ENCODE results near the gene MCOLN1.

MCOLN1 gene

DNA sequence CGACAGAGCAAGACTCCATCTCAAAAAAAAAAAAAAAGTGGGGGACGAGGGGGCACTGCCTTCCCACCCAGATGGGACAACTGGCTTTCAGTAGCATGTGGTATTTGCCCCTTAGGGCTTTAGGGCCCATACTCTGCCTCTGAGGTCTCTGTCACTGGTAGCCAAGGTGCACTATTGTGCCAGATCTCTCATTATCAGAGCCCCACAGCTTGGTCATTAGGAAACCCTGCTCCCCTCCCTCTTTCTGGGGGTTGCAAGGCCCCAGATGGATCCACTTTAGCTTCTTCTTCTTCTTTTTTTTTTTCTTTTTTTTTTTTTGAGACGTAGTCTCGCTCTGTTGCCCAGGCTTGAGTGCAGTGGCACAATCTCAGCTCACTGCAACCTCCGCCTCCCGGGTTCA is 17.7 kb upstream of the MCOLN1 start:
- DNase-seq: no peak

DNA sequence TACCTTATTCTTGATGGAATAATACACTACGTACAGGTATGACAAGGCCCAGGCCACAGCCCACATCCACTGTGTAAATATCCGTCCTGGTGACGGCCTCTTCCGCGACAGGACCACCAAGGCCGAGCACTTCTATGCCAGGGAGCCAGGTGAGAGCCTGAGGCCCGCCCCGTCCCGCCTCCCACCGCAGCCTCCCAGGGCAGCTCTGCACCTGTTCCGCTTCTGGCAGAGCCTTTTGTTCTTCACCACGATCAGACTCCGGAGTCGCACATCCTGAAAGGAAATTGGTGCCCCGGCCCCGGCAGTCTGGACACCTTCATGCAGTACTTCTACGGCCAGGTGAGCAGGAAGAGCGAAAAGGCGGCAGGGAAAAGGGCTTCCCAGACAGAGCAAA is 17.1 kb upstream of the MCOLN1 start:
- peak; percentile 65 for DNase-seq

DNA sequence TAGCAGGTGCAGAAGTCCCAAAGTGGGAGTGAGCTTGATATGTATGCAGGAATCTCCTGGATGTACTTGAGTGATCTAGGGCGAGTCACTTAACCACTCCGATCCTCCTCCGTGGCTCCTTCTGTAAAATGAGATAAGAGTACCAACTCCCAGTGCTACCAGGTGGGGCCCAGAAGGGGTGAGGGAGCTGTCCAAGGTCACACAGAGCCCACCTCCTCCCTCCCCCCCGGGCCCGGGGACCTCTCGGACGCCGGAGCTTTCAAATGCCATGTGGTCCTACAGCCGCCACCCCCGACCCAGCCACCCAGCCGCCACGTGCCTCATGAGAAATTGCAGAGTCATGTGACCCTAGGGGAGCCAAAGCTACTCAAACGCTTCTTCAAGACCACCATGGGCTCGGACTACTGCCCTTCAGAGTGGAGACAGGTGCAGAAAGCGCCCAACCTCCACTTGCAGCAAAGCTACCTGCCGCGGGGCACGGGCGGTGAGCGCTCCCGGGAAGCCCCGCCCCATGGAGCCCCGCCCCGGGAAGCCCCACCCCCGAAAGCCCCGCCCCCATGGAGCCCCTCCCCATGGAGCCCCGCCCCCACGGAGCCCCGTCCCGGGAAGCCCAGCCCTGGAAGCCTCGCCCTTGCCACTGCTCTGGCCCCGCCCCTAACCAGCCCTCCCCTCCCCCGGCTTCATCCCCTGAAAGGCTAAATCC is 16.6 kb upstream of the MCOLN1 start:
- peak; percentile 65 for DNase-seq

DNA sequence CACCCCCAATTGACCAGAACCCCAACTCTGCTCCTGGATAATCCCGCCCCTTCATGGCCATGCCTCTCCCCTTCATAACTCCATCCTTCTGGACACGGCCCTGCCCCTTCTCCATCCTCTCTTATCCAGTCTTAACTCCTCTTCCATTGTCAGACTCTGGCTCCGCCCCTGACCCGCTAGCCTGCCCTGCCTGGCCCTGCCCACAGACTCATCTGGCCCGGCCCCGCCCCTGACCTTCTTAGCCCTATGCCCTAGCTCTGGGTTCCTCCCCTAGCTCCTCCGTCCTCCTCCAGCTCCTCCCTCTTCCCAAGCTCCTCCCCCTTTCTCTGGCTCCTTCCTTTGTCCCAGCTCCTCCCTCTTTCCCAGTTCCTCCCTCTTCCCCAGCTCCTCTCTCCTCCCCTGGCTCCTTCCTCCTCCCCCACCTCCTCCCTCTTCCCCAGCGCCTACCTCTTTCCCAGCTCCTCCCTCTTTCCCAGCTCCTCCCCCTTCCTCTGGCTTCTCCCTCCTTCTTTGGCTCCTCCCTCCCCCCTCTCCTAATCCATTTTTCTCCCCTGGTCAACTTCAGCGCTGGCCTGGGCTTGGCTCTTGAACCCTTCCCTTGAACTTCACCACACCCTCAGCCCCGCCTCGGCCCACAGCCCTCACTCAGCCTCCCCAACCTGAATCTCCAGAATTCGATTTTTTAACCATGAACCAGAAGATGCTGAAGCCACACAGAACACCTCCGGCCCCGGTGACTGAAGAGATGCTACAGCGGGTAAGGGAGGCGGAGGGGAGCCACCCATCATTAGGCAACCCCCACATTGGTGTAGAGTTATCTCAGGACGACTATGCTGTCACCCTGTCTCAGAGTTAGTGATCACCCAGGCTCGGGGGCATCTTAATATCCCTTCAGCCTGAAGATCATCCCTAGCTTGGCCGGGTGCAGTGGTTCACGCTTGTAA is 15.8 kb upstream of the MCOLN1 start:
- DNase-seq: peak; percentile 89

DNA sequence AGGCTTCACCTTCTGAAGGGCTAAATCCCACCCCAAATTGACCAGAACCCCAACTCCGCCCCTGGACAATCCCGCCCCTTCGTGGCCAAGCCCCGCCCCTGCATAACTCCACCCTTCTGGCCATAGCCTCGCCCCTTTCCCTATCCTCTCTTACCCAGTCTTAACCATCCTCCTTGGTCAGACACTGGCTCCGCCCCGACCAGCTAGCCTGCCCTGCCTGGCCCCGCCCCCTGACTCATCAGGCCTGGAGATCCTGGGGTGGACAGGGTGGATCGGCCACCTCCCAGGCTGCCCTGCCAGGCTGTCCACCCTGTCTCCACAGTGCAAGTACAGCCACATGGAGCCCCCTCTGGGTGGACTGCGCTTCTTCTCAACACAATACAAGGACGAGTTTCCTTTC is 14.5 kb upstream of the MCOLN1 start:
- DNase-seq: no peak

DNA sequence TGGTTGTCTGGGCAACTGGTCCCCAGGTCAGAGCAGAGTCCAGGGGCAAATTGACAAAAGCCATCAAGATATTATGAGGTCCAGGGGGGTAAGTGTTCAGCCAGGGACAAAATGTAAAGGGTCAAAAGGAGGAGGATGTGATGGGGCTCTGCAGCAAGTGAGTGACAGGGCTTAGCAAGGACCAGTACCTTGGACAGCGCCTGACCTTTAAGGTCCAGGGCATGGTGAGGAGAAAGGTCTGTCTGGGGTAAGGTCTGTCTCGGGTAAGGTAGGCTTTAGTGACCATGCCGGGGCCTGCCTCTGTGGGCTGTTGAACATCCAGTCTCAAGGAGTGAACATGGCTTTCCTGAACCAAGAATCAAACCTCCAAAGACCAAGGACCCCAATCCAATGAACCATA is 12.8 kb upstream of the MCOLN1 start:
- DNase-seq: no peak

DNA sequence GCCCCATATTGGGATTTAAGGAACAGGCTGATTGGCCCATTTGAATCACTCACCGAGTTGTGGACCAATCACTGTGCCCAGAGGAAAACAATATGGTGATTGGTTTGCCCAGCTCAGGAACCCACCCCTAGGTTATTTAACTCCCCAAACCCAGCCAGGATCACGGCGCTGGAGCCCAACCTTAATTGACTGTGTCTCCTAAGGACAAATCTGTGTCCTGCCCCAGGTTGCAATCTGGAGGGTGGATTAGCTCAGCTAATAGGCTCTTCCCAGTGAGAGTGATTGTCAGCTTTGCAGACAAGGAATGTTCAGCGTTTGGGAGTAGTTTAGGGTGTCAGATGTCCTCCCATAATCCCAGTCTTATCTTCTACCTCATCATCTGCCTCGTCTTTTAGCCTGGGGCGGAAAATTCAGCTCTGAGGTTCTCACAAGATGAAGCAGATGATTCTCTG is 10.0 kb upstream of the MCOLN1 start:
- peak; percentile 22 for DNase-seq

DNA sequence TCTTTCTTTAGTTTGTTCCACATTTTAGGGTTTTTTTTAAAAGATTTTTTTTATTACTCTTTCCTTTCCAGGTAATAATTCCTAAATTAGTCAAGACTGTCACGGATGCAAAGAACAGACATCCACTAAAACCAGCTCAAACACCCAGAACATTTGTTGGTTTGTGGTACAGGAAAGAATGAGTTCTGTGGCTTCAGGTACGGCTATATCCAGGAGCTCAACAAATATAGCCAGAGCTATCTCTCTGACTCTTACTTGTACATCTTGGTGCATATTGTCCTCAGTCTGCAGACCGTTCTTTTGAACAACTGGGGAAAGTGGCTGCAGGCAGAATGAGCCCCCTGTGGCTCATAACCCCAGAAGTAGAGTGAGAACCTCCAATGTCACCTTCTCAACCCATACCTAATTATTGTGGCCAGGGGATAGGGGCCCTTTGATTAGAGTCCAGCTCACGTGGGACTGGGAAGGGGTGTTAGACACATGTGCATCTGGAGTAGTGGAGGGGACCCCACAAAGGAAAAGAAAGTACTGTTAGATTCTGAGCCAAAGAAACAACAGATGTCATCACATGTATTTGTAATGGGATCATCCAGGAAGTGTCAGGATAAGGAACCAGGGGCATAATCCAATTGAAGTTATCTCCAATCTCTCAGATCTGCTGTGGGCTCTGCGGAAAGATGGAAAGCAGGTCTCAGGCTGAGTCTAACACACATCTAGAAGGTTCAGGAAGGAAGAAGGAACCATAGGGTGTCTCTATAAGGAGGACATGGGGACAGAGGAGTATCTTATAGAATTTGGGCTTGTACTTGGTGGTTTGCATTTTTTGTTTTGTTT is 8.4 kb upstream of the MCOLN1 start:
- DNase-seq: no peak

DNA sequence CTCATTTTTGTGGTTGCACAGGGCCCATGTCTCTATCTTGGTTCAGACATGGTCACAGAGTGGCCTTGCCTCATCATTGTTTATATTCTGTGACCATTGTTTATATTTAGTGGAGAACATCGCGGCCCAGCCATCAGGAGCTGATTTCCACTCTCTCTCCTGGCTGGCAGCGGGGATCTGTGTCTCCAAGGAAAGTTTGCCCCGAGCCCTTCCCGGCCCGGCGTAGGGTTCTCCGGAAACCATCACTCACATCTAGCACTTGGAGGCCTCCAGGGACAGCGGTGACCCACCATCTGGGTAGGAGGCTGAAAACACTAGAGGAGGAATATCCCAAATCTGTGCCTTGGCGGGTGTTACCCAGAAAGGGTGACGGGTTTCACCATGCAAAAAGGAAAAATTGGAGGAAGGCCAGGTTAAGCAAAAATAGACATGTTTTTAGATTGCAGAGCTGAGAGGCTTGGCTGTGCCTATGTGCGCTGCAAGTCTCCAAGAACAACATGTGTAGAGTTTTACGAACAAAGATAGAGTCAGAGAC is 7.2 kb upstream of the MCOLN1 start:
- peak; percentile 32 for DNase-seq

DNA sequence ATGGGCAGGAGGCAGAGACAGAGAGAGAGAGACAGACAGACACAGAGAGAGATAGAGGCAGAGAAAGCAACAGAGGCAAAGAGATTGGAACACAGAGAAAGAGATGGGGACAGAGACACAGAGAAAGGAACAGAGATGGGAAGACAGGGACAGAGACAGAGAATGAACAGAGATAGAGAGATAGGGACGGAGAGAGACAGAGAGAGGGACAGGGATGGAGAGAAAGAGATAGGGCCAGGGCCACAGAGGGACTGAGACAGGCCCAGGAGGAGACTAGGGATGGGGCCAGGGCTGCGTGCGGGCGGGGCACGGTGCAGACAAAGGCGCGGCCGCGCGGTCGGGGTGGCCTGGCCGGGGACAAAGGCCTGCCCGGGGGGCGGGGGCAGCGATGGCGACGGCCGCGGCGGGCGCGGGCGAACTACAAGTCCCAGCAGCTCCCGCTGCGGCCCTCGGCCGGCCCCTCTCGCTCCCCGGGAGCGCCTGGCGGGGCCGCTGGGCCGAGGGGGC is 6.7 kb upstream of the MCOLN1 start, which contains the start of gene ZNF358:
ZNF358 (plus strand) TSS at position 459 of the 507 bp plus-strand sequence. CDS start 3,140 bp downstream, outside the sequence.
- peak; percentile 47 for DNase-seq

DNA sequence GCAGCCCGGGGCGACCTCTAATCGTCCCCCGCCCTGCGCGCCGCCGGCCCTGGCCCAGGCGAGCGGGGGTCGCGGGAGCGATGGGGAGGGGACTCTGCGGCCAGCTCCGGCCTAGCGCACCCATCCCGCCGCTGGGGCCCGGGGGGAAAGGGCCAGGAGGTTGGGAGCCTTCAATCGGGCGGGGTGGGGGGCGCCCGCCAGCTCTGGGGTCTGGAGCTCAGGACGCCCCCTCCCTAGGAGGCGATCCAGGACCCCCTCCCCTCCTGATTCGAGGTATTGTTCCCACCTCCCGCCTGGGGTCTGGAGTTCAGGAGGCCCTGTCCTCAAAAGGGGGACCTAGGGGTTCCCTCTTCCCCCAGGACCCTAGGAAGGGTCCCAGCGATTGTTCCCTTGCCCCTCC is 6.1 kb upstream of the MCOLN1 start:
- no peak for DNase-seq

DNA sequence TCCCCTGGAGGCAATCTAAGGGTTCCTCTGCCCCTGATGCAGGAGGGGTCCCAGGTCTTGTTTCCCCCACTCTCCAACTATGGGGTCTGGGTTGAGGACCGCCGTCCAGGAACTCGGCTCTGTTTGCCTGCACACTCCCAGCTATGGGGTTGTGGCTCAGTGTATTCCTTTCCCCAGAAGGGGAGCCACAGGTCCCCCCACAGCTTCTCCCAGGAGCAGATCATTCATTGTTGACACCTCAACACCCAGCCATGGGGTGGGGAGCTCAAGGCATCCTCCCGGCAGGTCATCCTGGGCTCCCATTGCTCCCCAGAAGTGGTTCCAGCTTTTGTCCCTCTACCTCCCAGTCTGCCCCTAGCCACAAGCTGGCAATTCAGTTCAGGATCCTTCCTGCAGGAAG is 5.5 kb upstream of the MCOLN1 start:
- no peak for DNase-seq

DNA sequence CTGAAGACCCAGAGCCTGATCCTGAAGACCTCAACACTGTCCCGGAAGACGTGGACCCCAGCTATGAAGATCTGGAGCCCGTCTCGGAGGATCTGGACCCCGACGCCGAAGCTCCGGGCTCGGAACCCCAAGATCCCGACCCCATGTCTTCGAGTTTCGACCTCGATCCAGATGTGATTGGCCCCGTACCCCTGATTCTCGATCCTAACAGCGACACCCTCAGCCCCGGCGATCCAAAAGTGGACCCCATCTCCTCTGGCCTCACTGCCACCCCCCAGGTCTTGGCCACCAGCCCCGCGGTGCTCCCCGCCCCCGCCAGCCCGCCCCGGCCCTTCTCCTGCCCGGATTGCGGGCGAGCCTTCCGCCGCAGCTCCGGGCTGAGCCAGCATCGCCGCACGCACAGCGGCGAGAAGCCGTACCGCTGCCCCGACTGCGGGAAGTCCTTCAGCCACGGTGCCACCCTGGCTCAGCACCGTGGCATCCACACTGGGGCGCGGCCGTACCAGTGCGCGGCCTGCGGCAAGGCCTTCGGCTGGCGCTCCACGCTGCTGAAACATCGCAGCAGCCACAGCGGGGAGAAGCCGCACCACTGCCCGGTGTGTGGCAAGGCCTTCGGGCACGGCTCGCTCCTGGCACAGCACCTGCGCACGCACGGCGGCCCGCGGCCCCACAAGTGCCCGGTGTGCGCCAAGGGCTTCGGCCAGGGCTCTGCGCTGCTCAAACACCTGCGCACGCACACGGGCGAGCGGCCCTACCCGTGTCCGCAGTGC is 2.9 kb upstream of the MCOLN1 start:
- no peak for DNase-seq

DNA sequence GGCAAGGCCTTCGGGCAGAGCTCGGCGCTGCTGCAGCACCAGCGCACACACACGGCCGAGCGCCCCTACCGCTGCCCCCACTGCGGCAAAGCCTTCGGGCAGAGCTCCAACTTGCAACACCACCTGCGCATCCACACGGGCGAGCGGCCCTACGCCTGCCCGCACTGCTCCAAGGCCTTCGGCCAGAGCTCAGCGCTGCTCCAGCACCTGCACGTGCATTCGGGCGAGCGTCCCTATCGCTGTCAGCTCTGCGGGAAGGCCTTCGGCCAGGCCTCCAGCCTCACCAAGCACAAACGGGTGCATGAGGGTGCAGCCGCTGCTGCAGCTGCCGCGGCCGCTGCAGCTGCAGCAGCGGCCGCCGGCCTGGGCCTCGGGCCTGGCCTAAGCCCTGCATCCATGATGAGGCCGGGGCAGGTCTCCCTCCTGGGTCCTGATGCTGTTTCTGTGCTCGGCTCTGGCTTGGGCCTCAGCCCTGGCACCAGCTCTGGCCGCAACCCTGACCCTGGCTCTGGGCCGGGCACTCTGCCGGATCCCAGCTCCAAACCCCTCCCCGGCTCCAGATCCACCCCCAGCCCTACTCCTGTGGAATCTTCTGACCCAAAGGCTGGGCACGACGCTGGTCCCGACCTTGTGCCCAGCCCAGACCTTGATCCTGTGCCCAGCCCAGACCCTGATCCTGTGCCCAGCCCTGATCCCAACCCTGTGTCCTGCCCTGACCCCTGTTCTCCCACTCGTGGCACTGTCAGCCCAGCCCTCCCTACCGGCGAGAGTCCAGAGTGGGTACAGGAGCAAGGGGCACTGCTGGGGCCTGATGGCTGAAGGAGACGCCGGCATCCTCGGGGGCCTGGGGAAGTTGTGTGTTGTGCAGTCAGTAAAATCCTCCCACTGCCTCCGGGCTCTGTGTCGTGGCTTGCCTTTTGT is 2.0 kb upstream of the MCOLN1 start:
- no peak for DNase-seq

DNA sequence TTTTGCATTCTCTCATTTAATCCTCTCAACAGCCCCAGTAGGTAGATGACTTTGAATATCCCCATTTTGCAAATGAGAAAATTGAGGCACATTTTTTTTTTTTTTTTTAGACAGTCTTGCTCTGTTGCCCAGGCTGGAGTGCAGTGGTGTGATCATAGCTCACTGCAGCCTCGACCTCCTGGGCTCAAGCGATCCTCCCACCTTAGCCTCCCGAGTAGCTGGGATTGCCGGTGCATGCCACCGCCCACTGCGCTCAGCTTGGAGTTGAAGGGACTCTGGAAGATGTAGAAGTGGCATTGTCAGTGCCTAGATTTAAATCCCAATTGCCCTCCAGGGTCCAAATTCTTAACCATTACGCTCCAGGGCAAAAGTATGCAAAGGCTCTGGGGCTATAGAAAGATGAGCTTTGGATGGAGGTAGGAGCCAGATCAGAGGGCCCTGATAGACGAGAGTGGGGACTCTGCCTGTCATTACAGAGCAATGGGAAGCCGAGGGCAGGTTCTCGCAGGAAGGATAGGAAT is 813 bp upstream of the MCOLN1 start:
- DNase-seq: no peak

DNA sequence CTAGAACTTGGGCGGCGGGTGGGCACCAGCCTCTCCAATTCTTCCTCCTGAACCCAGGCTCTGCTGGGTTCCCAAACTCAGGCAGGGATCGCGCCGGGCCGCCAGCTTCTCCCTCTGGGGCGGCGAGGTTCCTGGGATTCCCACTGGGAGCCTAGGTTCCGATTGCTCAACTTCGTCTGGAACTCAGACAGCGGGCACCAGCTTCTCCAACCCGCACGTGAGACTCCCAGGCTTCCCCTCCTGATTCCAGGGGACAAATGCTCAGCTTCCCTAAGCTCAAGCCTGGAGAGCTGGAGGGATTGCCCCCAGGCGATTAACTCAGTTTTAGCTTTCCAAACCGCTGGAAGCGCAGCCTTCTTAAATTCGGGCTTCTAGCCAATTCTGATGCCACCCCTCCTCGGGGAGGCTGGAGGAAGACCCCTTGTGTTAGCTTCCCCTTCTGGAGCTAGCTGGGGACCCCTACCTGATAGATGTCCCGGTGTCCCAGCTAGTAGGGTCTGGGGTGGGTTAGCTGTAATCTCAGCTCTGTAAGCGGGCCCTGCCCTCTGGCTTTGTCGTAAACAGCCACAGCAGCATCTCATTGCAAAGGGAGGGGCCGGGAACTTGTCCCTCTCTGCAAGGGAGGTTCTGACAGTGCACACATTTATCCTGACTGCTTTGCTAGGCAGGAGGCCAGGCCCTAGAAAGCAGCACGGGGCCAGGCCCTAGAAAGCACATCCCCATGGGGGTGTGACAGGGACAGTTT is 671 bp downstream of the MCOLN1 start:
- DNase-seq: no peak

DNA sequence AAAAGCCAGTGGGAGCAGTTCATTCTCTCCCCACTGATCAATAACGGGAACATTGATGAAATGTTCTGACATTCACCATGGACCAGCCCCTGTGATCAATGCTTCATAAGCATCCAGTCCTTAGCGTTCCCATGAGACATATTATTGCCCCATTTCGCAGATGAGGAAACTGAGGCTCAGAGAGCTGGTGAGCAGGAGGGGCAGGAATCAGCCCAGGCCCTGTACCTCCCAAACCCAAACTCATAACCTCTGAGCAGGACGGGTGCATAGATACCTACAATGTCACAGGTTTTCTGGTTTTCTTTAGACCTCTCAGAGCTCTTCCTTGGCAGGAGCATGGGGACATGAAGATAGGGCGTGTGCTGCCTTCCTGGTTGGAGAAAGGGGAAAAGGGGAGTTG is 2.1 kb downstream of the MCOLN1 start:
- no peak for DNase-seq

DNA sequence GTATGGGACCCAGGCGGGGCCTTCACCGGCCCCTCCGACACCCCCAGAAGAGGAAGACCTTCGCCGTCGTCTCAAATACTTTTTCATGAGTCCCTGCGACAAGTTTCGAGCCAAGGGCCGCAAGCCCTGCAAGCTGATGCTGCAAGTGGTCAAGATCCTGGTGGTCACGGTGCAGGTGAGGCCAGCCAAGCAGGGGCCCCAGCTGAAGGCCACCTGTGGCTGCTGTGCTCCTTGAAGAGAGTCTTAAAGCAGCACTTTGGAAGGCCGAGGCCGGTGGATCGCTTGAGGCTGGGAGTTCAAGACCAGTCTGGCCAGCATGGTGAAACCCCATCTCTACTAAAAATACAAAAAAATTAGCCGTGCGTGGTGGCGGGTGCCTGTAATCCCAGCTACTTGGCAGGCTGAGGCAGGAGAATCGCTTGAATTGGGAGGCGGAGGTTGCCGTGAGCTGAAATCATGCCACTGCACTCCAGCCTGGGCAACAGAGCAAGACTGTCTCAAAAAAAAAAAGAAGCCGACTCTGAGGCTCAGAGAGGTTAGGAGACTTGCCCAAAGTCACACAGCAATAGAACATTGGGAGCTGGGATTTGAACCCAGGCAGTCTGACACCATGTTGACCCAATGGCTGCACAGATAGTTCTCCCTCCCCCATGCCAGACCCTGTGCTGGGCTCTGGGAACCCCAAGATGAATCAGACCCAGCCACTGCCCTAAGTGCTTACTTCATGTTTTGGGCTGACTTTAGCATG is 2.7 kb downstream of the MCOLN1 start:
- DNase-seq: no peak

Data from NCI-H2171 treated with DMSO at 0.1 percent for 48 hours (cell line).